Duodenal mucosa (tissue), 2 donors: ENCODE results near the gene ZC3H4.
"Not testable (repeated sequence)": the region's sequence is repeated elsewhere in the genome, so short reads cannot be mapped to it uniquely, and the experiment has no call there.

Source experiments
- H3K27ac ChIP-seq: one replicate; pipeline ENCODE4 v1.7.0; 2013; ENCODE audit warnings: low read depth, low read length
- H3K27me3 ChIP-seq, 2 donors: one replicate each; pipeline ENCODE4 v1.7.0; 2013; ENCODE audit warnings: low read length in 2 of 2, control low read depth in 1 of 2; ENCODE audit not compliant: insufficient read depth in 2 of 2, control insufficient read depth in 1 of 2
- H3K36me3 ChIP-seq, 2 donors: one replicate each; pipeline ENCODE4 v1.7.0; 2013; ENCODE audit warnings: low read length in 2 of 2, control low read depth in 1 of 2; ENCODE audit not compliant: insufficient read depth in 2 of 2, control insufficient read depth in 1 of 2
- H3K4me1 ChIP-seq, 2 donors: one replicate each; pipeline ENCODE4 v1.7.0; 2013; ENCODE audit warnings: low read length in 2 of 2, control low read depth in 1 of 2; ENCODE audit not compliant: insufficient read depth in 2 of 2, control insufficient read depth in 1 of 2
- H3K4me3 ChIP-seq, 2 donors: one replicate each; pipeline ENCODE4 v1.7.0; 2013; ENCODE audit warnings: low read length in 2 of 2, low read depth in 1 of 2
- H3K9ac ChIP-seq, 2 donors: one replicate each; pipeline ENCODE4 v1.7.0; 2013; ENCODE audit warnings: low read length in 2 of 2, low read depth in 1 of 2
- H3K9me3 ChIP-seq, 2 donors: one replicate each; pipeline ENCODE4 v1.7.0; 2013; ENCODE audit warnings: low read length in 2 of 2, control low read depth in 1 of 2; ENCODE audit not compliant: control insufficient read depth in 1 of 2

Gene ZC3H4

DNA sequence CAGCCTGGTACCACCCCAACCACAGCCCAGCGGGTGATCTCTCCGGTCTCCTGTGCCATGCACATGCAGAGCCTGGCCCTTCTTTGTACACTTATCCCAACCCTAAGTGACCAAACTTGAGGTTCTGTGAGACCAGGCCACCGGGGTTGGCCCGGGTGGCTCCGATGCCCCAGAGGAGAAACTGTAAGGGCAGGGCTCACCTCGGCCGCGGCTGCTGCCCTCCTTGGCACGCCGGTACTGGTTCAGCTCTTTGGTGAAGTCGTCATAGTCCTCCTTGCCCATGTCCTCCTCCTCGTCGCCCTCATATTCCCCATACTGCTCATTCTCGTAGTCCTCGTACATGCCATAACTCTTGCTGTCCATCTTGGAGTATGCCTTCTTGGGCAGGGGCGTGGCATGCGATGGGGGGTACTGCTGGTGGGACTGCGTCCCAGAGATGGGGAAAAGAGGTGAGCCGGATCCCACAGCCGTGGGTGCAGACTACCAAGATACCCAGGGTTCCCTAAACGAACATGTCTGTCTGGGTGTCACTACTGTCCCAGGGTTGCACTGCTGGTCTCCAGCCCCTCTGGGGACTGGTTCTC is 23.7 kb downstream of the ZC3H4 start:
- Histone ChIP-seq H3K9me3 (no peaks in the 10 kb centered on the region), H3K27me3 (no peaks in the 10 kb centered on the region), H3K36me3 (peaks cover 24 to 68% of the 10 kb centered on the region in 2 donors), H3K9ac (peak overlapping the region; percentile 44 to 47), H3K4me1 (peaks cover 21 to 29% of the 10 kb centered on the region in 2 donors), H3K4me3 (no peak overlapping the region), H3K27ac (peak overlapping the region; percentile 85)

DNA sequence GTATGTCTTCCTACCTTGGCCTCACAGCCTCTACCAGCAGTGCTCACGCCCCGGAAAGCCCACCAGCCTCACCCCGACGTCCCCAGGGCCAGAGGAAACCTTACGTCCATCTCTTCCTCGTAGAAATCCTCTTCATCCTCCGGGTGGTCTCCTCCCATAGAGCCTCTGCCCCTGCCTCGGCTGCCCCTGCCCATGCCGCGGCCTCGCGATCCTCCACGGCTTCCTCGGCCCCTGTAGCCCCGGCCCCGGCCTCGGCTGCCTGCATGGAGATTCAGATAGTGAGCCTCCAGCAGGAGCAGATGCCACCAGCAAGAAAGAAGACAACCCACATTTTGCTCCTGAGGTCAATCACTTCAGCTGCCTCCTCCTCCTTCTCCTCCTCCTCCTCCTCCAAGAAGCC is 27.3 kb downstream of the ZC3H4 start:
- peaks cover 44 to 82% of the 10 kb centered on the region in 2 donors for H3K36me3 ChIP-seq
- H3K9ac ChIP-seq: no peak overlapping the region
- H3K4me1 ChIP-seq: peaks cover 13 to 16% of the 10 kb centered on the region in 2 donors
- no peaks in the 10 kb centered on the region for H3K9me3 ChIP-seq
- no peak overlapping the region for H3K4me3 ChIP-seq
- no peaks in the 10 kb centered on the region for H3K27me3 ChIP-seq
- no peak overlapping the region for H3K27ac ChIP-seq

DNA sequence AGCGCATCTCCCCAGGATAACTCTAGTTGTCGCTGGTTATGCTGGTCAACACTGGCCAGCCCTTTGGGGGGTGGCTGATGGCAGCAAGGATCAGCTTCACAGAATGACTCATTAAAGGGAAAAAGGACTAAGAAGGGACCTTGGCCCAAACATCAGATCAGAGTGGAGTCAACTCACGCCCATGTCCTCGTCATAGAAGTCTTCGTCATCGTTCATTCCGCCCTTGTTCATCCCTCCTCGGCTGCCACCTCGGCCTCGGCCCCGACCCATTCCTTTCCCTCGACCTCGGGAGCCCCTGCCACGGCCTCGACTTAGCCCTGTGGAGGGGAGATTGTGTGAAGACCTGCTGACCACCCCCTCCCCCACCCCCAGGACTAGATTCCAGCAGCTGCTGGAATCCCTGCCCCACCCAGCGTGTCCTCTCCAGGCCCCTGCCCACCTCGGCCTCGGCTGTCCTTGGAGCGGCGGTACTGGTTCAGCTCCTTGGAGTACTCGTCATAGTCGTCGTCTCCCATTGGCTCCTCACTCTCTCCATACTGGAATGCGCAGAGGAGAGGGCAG is 28.6 kb downstream of the ZC3H4 start:
- Histone ChIP-seq H3K36me3 (peaks cover 39 to 82% of the 10 kb centered on the region in 2 donors), H3K9me3 (no peaks in the 10 kb centered on the region), H3K4me3 (no peak overlapping the region), H3K27me3 (no peaks in the 10 kb centered on the region), H3K9ac (no peak overlapping the region), H3K27ac (no peak overlapping the region), H3K4me1 (peaks cover 7 to 10% of the 10 kb centered on the region in 2 donors)

DNA sequence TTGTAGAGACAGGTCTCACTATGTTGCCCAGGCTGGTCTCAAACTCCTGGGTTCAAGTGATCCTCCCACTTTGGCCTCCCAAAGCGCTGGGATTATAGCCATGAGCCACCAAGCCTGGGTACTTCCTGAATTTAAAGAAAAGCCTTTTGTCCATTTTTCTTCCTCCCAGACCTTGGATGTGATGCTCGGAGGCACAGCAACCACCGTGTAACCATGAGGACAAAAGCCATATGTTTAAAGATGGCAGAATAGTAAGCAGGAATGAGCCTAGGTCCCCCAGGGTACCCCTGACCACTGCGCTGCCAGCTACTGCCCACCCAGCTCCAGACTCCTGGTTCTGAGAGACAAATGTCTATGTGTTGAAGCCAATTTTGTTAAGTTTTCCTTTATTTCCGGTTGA is 31.1 kb downstream of the ZC3H4 start:
- no peak overlapping the region for H3K9ac ChIP-seq
- no peaks in the 10 kb centered on the region for H3K27me3 ChIP-seq
- no peaks in the 10 kb centered on the region for H3K9me3 ChIP-seq
- no peaks in the 10 kb centered on the region for H3K4me1 ChIP-seq
- no peak overlapping the region for H3K27ac ChIP-seq
- H3K36me3 ChIP-seq: peaks cover 37 to 71% of the 10 kb centered on the region in 2 donors
- no peak overlapping the region for H3K4me3 ChIP-seq

DNA sequence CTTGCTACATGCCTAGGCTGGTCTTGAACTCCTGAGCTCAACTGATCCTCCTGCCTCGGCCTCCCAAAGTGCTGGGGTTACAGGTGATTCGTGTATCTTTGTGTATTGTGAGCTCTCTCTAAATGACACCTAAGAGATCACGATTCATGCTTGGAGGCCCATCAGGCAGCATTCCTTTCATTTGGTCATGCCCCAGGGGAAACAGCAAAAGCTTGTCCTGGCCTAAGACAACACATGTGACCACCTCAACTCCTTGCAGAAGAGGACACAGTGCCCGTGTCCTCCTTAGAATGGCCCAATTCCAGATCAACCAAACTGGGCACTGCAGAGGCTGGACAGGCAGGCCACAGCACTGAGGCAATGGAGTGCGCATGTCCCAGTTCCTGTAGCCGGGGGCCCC is 32.5 kb downstream of the ZC3H4 start:
- H3K27ac ChIP-seq: no peak overlapping the region
- peaks cover 34 to 71% of the 10 kb centered on the region in 2 donors for H3K36me3 ChIP-seq
- no peaks in the 10 kb centered on the region for H3K27me3 ChIP-seq
- H3K9me3 ChIP-seq: no peaks in the 10 kb centered on the region
- H3K4me3 ChIP-seq: no peak overlapping the region
- no peaks in the 10 kb centered on the region for H3K4me1 ChIP-seq
- no peak overlapping the region for H3K9ac ChIP-seq

DNA sequence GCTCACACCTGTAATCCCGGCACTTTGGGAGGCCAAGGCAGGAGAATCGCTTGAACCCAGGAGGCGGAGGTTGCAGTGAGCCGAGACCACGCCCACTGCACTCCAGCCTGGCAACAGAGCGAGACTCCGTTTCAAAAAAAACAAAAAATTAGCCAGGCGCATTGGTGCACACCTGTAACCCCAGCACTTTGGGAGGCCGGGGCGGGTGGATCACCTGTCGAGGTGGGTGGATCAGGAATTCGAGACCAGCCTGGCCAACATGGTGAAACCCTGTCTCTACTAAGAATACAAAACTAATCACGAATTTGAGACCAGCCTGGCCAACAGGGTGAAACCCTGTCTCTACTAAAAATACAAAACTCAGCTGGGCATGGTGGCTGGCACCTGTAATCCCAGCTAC is 35.2 kb downstream of the ZC3H4 start:
- not testable (repeated sequence) for H3K9me3 ChIP-seq, H3K4me3 ChIP-seq, H3K9ac ChIP-seq, H3K27me3 ChIP-seq, H3K4me1 ChIP-seq, H3K27ac ChIP-seq
- H3K36me3 ChIP-seq: peaks cover 36 to 68% of the 10 kb centered on the region in 2 donors

DNA sequence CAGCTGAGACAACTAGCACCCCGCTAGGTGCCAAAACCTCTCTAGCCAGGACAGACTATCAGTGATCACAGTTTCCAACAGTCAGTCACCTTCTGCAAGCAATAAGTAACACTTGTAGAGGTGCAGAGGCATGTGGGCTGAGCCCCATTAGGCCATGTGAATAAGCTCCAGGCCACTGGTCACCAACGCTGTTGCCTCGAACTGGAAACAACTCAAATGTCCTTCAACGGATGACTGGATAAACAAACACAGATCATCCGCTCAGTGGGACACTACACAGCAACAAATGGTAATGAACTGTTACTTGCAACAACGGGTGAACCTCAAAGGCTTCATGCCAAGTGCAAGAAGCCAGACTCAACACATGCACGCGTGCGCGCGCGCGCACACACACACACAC is 37.6 kb downstream of the ZC3H4 start:
- Histone ChIP-seq H3K9me3 (no peaks in the 10 kb centered on the region), H3K36me3 (peaks cover 37 to 65% of the 10 kb centered on the region in 2 donors), H3K4me1 (no peaks in the 10 kb centered on the region), H3K27me3 (no peaks in the 10 kb centered on the region), H3K4me3 (no peak overlapping the region), H3K9ac (no peak overlapping the region), H3K27ac (no peak overlapping the region)

DNA sequence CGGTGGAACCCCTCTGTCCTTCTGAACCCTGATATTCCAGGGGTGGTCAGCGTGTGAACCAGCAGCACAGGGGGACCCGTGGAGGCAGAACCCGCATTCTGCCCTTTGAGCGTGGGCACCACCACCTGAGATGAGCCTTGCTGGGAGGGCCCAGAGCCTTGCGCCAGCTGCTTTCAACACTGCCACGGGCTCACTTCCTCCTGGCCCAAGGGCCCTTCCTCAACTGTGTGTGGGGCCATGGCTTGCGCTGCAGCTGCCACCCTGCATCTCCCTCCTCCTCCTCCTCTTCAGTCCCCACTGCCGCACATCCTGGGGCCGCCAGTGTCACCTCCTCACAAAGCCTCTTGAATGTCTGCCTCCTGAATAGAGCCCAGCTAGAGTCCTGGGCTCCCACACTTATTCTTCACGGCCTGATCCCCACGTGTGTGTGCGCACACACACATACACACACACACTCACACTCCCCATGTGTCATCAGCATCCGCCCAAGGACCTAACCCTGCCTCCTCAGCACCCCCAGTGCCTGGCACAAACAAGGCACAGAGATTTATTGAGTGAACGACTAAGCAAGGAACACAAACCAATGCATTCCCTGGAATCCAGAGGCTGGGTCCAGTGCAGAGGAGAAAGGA is 38.3 kb downstream of the ZC3H4 start:
- no peak overlapping the region for H3K4me3 ChIP-seq
- no peak overlapping the region for H3K27ac ChIP-seq
- no peaks in the 10 kb centered on the region for H3K27me3 ChIP-seq
- H3K36me3 ChIP-seq: peaks cover 43 to 66% of the 10 kb centered on the region in 2 donors
- no peak overlapping the region for H3K9ac ChIP-seq
- no peaks in the 10 kb centered on the region for H3K9me3 ChIP-seq
- H3K4me1 ChIP-seq: no peaks in the 10 kb centered on the region

DNA sequence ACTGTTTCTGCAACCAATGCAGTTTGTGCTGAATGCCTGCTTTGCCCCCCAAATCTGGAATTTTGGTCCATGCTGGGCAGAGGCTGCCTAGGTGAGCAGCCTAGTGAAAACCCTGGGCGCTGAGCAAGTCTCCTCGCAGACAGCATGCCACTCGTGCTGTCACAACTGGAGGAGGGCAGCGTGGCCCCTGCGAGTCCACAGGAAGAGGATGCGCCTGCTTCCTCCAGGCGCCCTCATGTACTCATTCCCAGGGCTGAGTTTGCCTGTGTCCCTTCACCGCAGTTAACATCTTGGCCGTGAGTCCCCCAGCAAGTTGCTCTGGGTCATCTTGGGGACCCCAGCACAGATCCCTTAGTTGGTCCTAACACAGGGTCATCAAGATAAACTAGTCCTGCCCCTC is 39.0 kb downstream of the ZC3H4 start:
- no peak overlapping the region for H3K4me3 ChIP-seq
- H3K4me1 ChIP-seq: no peaks in the 10 kb centered on the region
- H3K27me3 ChIP-seq: no peaks in the 10 kb centered on the region
- no peak overlapping the region for H3K9ac ChIP-seq
- H3K36me3 ChIP-seq: peaks cover 46 to 68% of the 10 kb centered on the region in 2 donors
- no peak overlapping the region for H3K27ac ChIP-seq
- H3K9me3 ChIP-seq: no peaks in the 10 kb centered on the region

DNA sequence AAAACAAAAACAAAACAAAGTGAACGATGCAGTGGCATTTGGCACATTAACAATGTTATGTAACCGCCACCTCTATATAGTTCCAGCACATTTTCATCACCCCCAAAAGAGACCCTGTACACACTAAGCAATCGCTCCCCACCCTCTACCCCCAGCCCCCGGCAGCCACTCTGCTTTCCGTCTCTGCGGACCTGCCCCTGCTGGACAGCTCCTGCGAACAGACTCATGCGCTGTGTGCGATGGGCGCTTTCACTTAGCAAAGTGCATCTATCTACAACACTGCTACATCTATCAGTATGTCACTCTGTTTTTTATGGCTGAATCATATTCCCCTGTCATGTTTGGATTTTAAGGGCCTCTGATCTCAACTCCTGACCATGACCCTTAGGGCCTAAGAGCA is 40.0 kb downstream of the ZC3H4 start:
- no peaks in the 10 kb centered on the region for H3K9me3 ChIP-seq
- H3K36me3 ChIP-seq: peaks cover 46 to 79% of the 10 kb centered on the region in 2 donors
- H3K4me3 ChIP-seq: no peak overlapping the region
- no peak overlapping the region for H3K27ac ChIP-seq
- H3K9ac ChIP-seq: no peak overlapping the region
- H3K27me3 ChIP-seq: no peaks in the 10 kb centered on the region
- no peaks in the 10 kb centered on the region for H3K4me1 ChIP-seq
